Stimulated activated CD8-positive, alpha-beta memory T cell treated with anti-CD3 and anti-CD28 coated beads, Interleukin-12 subunit alpha, Interleukin-12 subunit beta, amount 100 ng/mL, for 24 hours (primary cell): Measurements from ENCODE around the gene AP4E1.
A peak's percentile ranks its signal among the peaks of the same experiment; 100 is the strongest.
"Not testable (repeated sequence)": the region's sequence is repeated elsewhere in the genome, so short reads cannot be mapped to it uniquely, and the experiment has no call there.

ENCODE experiments used
- DNase-seq: peaks from one replicate; pipeline ENCODE4 v3.0.0-alpha.2; 2020; ENCODE audit errors: extremely low read depth

Gene AP4E1

DNA sequence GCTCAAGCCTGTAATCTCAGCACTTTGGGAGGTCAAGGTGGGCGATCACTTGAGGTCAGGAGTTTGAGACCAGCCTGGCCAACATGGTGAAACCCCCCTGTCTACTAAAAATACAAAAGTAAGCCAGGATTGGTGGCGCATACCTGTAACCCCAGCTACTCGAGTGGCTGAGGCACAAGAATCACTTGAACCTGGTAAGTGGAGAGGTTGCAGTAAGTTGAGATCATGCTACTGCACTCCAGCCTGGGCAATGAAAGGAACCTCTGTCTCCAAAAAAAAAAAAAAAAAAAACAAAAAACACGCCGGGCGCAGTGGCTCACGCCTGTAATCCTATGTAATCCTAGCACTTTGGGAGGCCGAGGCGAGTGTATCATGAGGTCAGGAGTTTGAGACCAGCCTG lies 18.9 kb upstream of the AP4E1 start:
- DNase-seq: no peak

GRCh38 chr15:50890751-50891150 lies 17.7 kb upstream of the AP4E1 start:
- no peak for DNase-seq

GRCh38 chr15:50891159-50891558 lies 17.3 kb upstream of the AP4E1 start:
- DNase-seq: no peak

GRCh38 chr15:50893976-50894375 lies 14.5 kb upstream of the AP4E1 start:
- DNase-seq: no peak

DNA sequence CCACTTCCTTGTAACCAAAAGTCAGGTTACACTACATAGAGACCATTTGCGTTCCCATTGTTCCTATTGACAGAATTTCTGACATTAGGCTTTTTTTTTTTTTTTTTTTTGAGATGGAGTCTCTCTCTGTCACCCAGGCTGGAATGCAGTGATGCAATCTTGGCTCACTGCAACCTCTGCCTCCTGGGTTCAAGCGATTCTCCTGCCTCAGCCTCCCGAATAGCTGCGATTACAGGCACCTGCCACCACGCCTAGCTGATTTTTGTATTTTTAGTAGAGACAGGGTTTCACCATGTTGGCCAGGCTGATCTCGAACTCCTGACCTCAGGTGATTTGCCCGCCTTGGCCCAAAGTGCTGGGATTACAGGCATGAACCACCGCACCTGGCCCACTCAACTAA lies 7.1 kb upstream of the AP4E1 start:
- not testable (repeated sequence) for DNase-seq

GRCh38 chr15:50904211-50904610 lies 4.3 kb upstream of the AP4E1 start:
- no peak for DNase-seq

GRCh38 chr15:50905055-50905454 lies 3.4 kb upstream of the AP4E1 start:
- no peak for DNase-seq

DNA sequence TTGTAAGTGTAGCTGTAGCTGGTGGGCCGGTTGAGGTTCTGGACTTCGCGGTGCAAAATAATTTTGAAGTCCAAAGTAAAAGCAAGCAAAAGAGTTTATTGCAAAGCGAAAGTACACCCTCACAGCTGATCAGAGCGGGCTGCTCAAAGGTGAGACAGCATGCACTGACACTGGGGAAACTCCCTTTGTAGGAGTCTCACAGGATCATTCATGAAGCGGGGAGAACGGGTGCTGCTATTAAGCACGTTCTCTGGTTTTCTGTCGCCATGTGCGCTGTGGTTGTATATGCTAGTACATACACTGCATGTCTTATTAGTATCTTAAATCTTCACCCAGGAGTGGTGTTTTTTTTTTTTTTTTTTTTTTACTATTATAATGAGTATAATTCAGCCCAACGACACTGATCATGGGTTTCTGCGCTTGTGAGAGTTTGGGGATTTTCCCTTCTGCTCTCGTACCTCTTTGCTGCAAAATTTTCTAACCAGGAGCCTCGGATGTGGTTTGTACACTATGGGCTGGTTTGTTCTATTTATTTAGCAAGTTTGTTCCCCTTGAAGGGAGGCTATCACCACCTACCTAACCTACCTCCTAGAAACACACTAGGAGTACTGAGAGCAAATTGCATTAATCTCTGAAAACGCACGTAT lies 1.4 kb upstream of the AP4E1 start:
- DNase-seq: peak; percentile 52

DNA sequence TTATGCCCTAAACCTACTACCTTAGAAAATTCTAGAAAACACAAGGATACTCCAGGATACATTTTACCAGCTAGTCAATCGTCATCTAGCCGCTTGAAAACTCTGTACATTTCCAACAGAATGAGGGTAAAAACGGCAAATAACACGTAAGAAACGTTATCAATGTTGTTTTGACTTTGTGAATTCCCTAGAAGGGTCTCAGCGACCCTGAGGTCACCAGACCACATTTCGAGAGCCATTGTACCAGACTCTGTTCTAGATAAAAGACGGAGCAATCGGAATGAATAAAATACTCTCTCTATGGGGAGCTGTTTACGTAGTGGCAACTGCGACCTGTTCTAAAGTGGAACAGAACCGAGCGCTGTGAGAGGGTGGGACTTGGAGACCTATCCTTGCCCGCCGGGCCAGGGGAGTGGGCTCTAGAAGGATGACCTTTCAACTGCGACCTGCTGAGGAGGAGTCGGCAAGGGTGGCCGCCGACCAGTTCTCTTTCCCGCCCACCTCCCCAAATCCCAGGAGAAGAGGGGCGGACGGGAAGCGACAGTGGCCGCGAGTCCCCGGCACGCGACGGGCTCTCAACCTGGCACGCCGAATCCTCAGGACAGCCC lies 778 bp upstream of the AP4E1 start:
- peak; percentile 15 for DNase-seq

DNA sequence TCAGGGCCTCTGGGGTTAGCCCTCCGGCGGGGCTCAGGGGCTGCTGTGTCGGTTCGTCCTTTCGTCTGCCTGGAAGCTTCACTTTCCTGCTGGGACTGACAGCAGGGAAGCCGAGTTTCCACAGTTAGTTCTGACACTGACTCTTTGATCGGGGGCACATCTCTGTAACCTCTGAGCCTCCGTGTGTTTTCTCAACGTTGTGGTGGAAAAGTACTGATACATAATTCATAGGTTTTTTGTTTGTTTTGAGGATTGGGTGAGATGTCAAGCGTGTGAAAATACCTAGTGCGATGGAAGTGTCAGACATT lies 481 bp downstream of the AP4E1 start:
- DNase-seq: no peak

DNA sequence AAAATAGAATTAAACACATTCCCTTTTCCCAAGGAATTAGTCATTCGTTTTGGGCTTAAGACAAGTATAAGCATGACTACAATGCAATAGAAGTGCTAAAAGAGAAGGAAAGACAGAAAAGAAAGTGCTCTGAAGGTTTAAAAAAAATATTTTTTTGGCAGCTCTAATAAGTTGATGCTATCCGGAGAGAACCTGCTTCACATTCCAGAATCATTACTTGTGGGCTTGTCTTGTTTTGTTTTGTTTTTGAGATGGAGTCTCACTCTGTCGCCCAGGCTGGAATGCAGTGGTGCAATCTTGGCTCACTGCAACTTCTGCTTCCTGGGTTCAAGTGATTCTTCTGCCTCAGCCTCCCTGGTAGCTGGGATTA lies 1.9 kb downstream of the AP4E1 start:
- DNase-seq: not testable (repeated sequence)

GRCh38 chr15:50911001-50911400 lies 2.5 kb downstream of the AP4E1 start:
- no peak for DNase-seq

- no peak for DNase-seq
Observed at GRCh38 chr15:50911621-50912020, 3.1 kb downstream of the AP4E1 start.

GRCh38 chr15:50916400-50916799 lies 7.9 kb downstream of the AP4E1 start:
- DNase-seq: no peak

DNA sequence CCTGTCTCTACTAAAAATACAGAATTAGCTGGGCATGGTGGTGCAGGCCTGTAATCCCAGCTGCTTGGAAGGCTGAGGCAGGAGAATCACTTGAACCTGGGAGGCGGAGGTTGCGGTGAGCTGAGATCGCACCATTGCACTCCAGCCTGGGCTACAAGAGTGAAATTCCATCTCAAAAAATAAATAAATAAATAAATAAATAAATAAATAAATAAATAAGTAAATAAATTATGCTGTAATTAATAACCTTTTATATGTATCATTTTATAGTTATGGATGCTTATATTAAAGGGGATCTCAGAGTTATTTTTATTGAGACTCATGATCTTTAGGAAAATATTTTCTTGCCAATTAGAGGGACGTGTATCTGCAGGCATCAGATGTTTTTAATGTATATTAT lies 10.9 kb downstream of the AP4E1 start:
- DNase-seq: not testable (repeated sequence)

DNA sequence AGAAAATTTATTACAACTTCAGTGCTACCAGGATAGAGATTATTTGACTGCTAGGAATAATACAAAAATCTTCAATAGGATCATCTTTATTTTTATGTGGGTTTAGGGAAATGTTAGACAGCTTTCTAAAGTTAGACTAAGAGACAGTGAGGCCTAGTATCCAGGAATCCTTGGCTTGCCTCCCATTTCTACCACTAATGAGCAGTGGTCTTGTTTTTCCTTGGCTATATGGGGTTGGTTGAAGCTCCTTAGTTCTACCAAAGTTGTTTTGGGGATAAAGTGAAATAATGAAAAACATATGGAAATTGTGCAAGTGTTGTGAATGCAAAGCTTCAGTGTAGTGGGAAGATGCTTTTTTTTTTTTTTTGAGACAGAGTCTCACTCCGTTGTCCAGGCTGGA lies 16.8 kb downstream of the AP4E1 start:
- no peak for DNase-seq

DNA sequence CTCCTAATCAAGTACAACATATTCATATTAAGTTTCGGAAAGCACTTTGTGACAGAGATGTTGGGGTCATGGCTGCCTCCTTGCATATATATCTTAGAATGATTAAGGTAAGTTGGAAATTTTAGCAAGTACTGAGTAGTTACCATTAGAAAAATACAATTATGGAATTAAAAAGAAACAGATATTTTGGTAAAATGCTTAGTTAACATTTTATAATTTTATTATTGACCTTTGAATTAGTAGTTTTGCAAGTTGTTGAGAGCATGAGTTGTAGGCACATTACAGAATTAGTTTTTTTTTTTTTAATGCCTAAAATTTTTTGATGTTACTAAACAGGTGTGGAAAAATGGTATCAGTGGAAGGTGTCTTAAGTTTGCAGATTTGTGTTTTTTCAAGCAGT lies 20.6 kb downstream of the AP4E1 start:
- DNase-seq: no peak

DNA sequence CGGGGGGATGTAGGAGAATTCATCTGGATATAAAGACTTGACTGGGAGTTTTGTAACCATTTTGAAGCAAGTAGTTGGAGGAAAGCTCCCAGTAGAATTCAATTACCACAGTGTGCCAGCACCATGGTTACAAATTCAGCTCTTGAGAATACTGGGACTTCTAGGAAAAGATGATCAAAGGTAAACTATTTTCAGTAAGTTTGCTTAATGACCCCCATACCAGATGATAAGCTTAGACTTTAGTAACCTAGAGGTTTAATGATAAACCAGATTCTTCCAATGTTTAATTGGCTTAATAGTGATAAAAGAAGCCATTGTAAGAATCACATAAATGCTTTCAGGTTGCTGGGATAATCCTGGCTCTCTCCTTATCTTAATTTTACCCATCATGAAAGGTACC lies 22.3 kb downstream of the AP4E1 start:
- DNase-seq: no peak

GRCh38 chr15:50933341-50933740 lies 24.9 kb downstream of the AP4E1 start:
- DNase-seq: no peak

GRCh38 chr15:50938525-50938924 lies 30.0 kb downstream of the AP4E1 start:
- DNase-seq: no peak

DNA sequence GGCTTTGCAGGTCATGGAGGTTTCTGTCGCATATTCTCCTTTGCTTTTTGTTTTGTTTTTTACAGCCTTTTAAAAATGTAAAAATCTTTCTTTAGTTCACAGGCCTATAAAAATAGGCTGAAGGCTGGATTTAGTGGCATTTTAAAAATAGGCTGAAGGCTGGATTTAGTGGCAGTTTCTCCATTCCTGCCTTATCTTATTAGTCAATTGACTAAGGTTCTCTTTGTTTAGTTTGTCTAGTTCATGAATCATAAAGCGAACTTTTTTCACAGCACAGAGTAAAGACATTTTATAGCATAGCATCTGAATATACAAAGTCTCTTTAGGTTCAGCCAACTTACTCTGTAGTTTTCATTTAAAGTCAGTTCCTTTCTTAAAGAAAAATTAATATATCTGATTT lies 31.4 kb downstream of the AP4E1 start:
- no peak for DNase-seq

DNA sequence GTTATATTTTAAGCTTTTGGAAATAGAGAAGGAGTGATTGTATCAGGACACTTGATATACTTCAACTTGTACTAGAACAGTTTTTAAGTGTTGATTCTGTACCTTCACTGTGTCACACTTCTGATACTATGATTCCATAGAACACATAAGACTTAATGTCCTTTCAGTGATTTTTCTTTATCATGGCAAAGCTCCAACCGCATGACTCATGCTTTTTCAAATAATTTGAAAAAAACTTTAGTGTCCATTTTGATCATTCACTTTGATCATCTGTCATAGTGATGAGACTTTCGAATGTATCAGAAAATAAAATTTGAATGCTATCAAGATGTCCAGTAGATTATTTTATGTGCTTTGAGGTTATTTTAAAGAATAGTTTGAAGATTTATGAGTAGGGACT lies 32.0 kb downstream of the AP4E1 start:
- DNase-seq: no peak

GRCh38 chr15:50943638-50944037 lies 35.2 kb downstream of the AP4E1 start:
- no peak for DNase-seq

DNA sequence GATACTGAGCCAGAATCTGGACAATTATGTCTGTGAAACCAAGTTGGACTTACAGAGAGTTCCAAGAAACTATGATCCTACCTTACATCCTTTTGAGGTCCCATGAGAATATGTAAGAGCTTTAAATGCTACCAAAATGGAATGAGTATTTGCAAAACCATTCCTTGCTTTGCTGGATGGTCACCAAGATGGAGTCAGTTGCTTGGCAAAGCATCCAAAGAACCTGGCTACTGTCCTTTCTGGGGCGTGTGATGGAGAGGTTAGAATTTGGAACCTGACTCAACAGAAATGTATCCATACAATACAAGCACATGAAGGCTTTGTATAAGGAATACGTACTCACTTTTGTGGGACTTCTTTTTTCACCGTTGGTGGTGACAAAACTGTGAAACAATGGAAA lies 36.2 kb downstream of the AP4E1 start:
- DNase-seq: no peak
